Body of pancreas (tissue), 4 donors: ENCODE results near the gene C4orf36. TPM values are rescaled to one million over a fixed set of nuclear protein-coding genes. Genes with fewer than 3 reads are reported as not detected.

Experiments
- ATAC-seq: fragments of 150-250 bp; one replicate; pipeline ENCODE4 v1.9.1; 2016
- DNase-seq, 4 donors: peaks; one replicate each; pipeline ENCODE4 v3.0.0-alpha.2; 2019
- H3K27ac ChIP-seq, 4 donors: fragments of 200-600 bp; sonication (generic); 1 replicate in 3 of 4; 2 replicates in 1 of 4; pipeline versions ENCODE4 v1.5.1 to v1.6.1; 2016 to 2019; ENCODE audit warnings: mild to moderate bottlenecking in 1 of 4, mixed read lengths in 1 of 4, moderate library complexity in 1 of 4
- H3K27me3 ChIP-seq, 2 donors: fragments of 200-600 bp; sonication (generic); one replicate each; pipeline ENCODE4 v1.6.0; 2016; ENCODE audit warnings: mild to moderate bottlenecking in 1 of 2
- H3K36me3 ChIP-seq, 2 donors: fragments of 200-600 bp; sonication (generic); replicated peaks in 1 of 2; 2 replicates each; pipeline ENCODE4 v1.5.1; 2016; ENCODE audit warnings: low read depth in 2 of 2; ENCODE audit not compliant: insufficient read depth in 1 of 2
- H3K4me1 ChIP-seq: fragments of 200-600 bp; sonication (generic); one replicate; pipeline ENCODE4 v1.6.0; 2016
- H3K4me3 ChIP-seq, 2 donors: fragments of 200-600 bp; sonication (generic); 1 replicate in 1 of 2; 2 replicates in 1 of 2; pipeline ENCODE4 v1.5.1; 2016 to 2019
- H3K9me3 ChIP-seq, 3 donors: fragments of 200-600 bp; sonication (generic); 1 replicate in 2 of 3; 2 replicates in 1 of 3; pipeline ENCODE4 v1.5.1; 2016
- CTCF ChIP-seq, 7 experiments: fragments of 450-650 bp in 4 of 7; fragments of 200-600 bp in 3 of 7; sonication (generic) in 3 of 7; IDR thresholded peaks; one replicate each; pipeline ENCODE4 v1.5.1; 2016 to 2019; ENCODE audit warnings: antibody characterized with exemption in 7 of 7
- POLR2A ChIP-seq, 3 donors: fragments of 450-650 bp; IDR thresholded peaks; one replicate each; pipeline ENCODE4 v1.6.1; 2016; ENCODE audit warnings: antibody characterized with exemption in 3 of 3, mild to moderate bottlenecking in 2 of 3
- whole genome bisulfite sequencing, 2 donors: methylation state at CpG; one replicate each; pipeline ENCODE4 v1.1.5; 2017; 5-methylcytosine and 5-hydroxymethylcytosine counted together
- intact Hi-C: fragments of 100-400 bp; cut with DNase I; formaldehyde crosslinking; loops from one replicate; pipeline ENCODE4 v1.15.1; 2023
- total RNA-seq, 2 donors: library from RNA; depleted of rRNA; stranded (reverse); fragments of >200 nt; gene quantifications; one replicate each; pipeline ENCODE4 v1.1.0, GENCODE V29; 2016

The C4orf36 gene
- total RNA-seq, 2 donors from 2014 or later, result 1.3 to 3.6 TPM

DNA sequence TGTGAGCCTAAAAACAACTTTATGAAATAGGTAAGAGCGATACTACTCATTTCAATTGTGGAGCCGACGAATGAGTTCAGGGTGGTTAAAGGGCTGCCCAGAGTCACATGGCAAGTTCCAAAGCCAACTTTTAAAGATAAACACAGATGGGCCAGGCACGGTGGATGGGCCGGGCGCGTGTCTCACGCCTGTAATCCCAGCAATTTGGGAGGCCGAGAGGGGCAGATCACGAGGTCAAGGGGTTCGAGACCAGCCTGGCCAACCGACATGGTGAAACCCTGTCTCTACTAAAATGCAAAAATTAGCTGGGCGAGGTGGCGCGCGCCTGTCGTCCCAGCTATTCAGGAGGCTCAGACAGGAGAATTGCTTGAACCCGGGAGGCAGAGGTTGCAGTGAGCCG, 914 bp upstream of the C4orf36 start:
- 87 to 90% methylated on average over 18 to 19 of the region's 19 CpGs for WGBS, 2 donors
- no peak overlapping the region for H3K4me3 ChIP-seq
- DNase-seq (no peak), ATAC-seq (no peak)
- H3K27ac ChIP-seq, result peak overlapping the region in 1 of 4 donors; percentile 93
- no peaks in the 10 kb centered on the region for H3K36me3 ChIP-seq
- peaks cover 13% of the 10 kb centered on the region for H3K4me1 ChIP-seq
- H3K27me3 ChIP-seq, result no peaks in the 10 kb centered on the region
- TF ChIP-seq CTCF (IDR thresholded peaks at IDR 0.05) (no peak), POLR2A (IDR thresholded peaks at IDR 0.05) (no peak)
- no peaks in the 10 kb centered on the region for H3K9me3 ChIP-seq
- intact Hi-C loops, result no loop called here

GRCh38 chr4:86892636-86892960, 376 bp upstream of the C4orf36 start:
- H3K4me1 ChIP-seq, result peaks cover 13% of the 10 kb centered on the region
- no peaks in the 10 kb centered on the region for H3K9me3 ChIP-seq
- TF ChIP-seq POLR2A (IDR thresholded peaks at IDR 0.05) (no peak), CTCF (IDR thresholded peaks at IDR 0.05) (no peak)
- DNase-seq (no peak), ATAC-seq (no peak)
- H3K27me3 ChIP-seq, result no peaks in the 10 kb centered on the region
- intact Hi-C loops, result no loop called here
- H3K27ac ChIP-seq, result peak overlapping the region; percentile 81 to 93 (median 88)
- WGBS, 2 donors, result 4 to 8% methylated on average over 12 to 13 of the region's 13 CpGs
- H3K4me3 ChIP-seq, result peak overlapping the region in 1 of 2 donors; percentile 47
- H3K36me3 ChIP-seq, result no peaks in the 10 kb centered on the region

GRCh38 chr4:86890790-86891189, 1.4 kb downstream of the C4orf36 start:
- Histone ChIP-seq H3K4me3 (no peak overlapping the region), H3K27ac (peak overlapping the region in 3 of 4 donors; percentile 88 to 93 (median 89)), H3K4me1 (peaks cover 13% of the 10 kb centered on the region), H3K36me3 (no peaks in the 10 kb centered on the region), H3K27me3 (no peaks in the 10 kb centered on the region), H3K9me3 (no peaks in the 10 kb centered on the region)
- no peak for TF ChIP-seq POLR2A (IDR thresholded peaks at IDR 0.05)
- DNase-seq (no peak), ATAC-seq (no peak)
- intact Hi-C loops, result no loop called here
- 69 to 72% methylated on average over 7 of the region's 7 CpGs for WGBS, 2 donors

DNA sequence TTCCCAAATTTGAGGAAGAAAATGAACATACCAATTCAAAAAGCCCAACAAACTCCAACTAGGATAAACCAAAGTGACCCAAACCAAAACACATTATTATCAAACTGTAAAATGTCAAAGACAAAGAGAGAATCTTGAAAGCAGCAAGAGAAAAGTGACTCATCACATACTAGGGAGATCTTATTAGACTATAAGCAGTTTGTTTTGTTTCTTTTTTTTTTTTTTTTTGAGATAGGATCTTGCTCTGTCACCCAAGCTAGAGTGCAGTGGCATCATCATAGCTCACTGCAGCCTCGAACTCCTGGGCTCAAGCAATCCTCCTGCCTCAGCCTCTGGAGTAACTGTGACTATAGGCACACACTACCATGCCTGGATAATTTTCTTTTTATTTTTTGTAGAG, 12.6 kb downstream of the C4orf36 start:
- TF ChIP-seq POLR2A (IDR thresholded peaks at IDR 0.05) (no peak), CTCF (IDR thresholded peaks at IDR 0.05) (no peak)
- intact Hi-C loops, result no loop called here

DNA sequence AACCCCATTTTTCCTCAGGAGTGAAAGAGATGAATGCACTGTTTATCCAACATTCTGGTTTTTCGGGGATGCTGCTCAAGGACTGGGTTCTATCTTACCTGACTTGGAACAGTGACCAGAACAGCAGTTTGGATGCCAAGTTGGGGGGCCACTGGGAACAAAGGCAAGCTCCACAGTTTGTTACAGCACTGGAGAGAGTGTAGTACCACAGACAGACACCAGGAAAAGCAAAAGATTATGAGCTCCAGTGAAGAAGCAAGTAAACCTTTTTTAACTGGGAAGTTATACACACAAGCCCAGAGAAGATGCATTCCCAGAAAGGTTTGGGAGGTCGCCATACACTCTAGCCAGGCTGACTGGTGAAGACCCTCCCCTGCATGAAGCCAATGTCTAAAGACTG, 13.6 kb downstream of the C4orf36 start:
- DNase-seq (no peak), ATAC-seq (no peak)
- no peaks in the 10 kb centered on the region for H3K27me3 ChIP-seq
- no peak for TF ChIP-seq POLR2A (IDR thresholded peaks at IDR 0.05)
- no peak for TF ChIP-seq CTCF (IDR thresholded peaks at IDR 0.05)
- H3K27ac ChIP-seq, result no peak overlapping the region
- H3K4me3 ChIP-seq, result no peak overlapping the region
- no peaks in the 10 kb centered on the region for H3K36me3 ChIP-seq
- no peaks in the 10 kb centered on the region for H3K4me1 ChIP-seq
- peaks cover 0 to 10% (median 0%) of the 10 kb centered on the region in 3 donors for H3K9me3 ChIP-seq
- 81 to 86% methylated on average over 2 of the region's 2 CpGs for WGBS, 2 donors
- intact Hi-C loops, result no loop called here

More for the DNA sequence above, 12.6 kb downstream of the C4orf36 start:
- ATAC-seq (no peak), DNase-seq (no peak)
- Histone ChIP-seq H3K9me3 (peaks cover 0 to 10% (median 0%) of the 10 kb centered on the region in 3 donors), H3K4me3 (no peak overlapping the region), H3K36me3 (no peaks in the 10 kb centered on the region), H3K27me3 (no peaks in the 10 kb centered on the region), H3K27ac (no peak overlapping the region), H3K4me1 (no peaks in the 10 kb centered on the region)
- 57 to 63% methylated on average over 1 of the region's 1 CpG for WGBS, 2 donors
